MM.1S (cell line): ENCODE results near the gene B4GALNT1.
"Not testable (repeated sequence)": the region's sequence is repeated elsewhere in the genome, so short reads cannot be mapped to it uniquely, and the experiment has no call there.

ENCODE experiments used
- DNase-seq: peaks from one replicate; pipeline ENCODE4 v3.0.0-alpha.2; 2015
- H2AFZ ChIP-seq: fragments of 300-600 bp; sonication (generic); 2 replicates; pipeline ENCODE4 v1.6.0; 2016; ENCODE audit warnings: antibody characterized with exemption, low read length
- H3F3A ChIP-seq: fragments of 300-600 bp; sonication (generic); 2 replicates; pipeline ENCODE4 v1.6.1; 2016; ENCODE audit warnings: mild to moderate bottlenecking, antibody characterized with exemption, low read length, moderate library complexity, mixed read lengths; ENCODE audit not compliant: insufficient read depth
- H3K27ac ChIP-seq: fragments of 300-600 bp; sonication (generic); 2 replicates; pipeline ENCODE4 v1.5.1; 2016; ENCODE audit warnings: mild to moderate bottlenecking, low read length
- H3K27me3 ChIP-seq: fragments of 300-600 bp; sonication (generic); replicated peaks from 2 replicates; pipeline ENCODE4 v1.6.0; 2016; ENCODE audit warnings: low read length; ENCODE audit not compliant: insufficient read depth
- H3K36me3 ChIP-seq: fragments of 300-600 bp; sonication (generic); replicated peaks from 2 replicates; pipeline ENCODE4 v1.6.1; 2016; ENCODE audit warnings: mild to moderate bottlenecking, low read length, mixed read lengths; ENCODE audit not compliant: insufficient read depth
- H3K4me1 ChIP-seq: fragments of 300-600 bp; sonication (generic); 2 replicates; pipeline ENCODE4 v1.6.1; 2016; ENCODE audit warnings: low read length, mixed read lengths
- H3K4me2 ChIP-seq: fragments of 300-600 bp; sonication (generic); 2 replicates; pipeline ENCODE4 v1.6.0; 2016; ENCODE audit warnings: low read depth, low read length
- H3K4me3 ChIP-seq: fragments of 300-600 bp; sonication (generic); 2 replicates; pipeline ENCODE4 v1.5.1; 2016; ENCODE audit warnings: low read length, mixed read lengths
- H3K79me2 ChIP-seq: fragments of 300-600 bp; sonication (generic); 2 replicates; pipeline ENCODE4 v1.6.1; 2016; ENCODE audit warnings: mixed run types, low read length, mixed read lengths
- H3K9ac ChIP-seq: fragments of 300-600 bp; sonication (generic); 2 replicates; pipeline ENCODE4 v1.6.1; 2016; ENCODE audit warnings: low read length, mixed read lengths
- H3K9me2 ChIP-seq: fragments of 300-600 bp; sonication (generic); replicated peaks from 2 replicates; pipeline ENCODE4 v1.6.1; 2016; ENCODE audit warnings: mild to moderate bottlenecking, low read length, mixed read lengths; ENCODE audit not compliant: insufficient read depth
- H3K9me3 ChIP-seq: fragments of 300-600 bp; sonication (generic); replicated peaks from 2 replicates; pipeline ENCODE4 v1.6.1; 2016; ENCODE audit warnings: mild to moderate bottlenecking, low read length, mixed read lengths; ENCODE audit not compliant: insufficient read depth
- H4K20me1 ChIP-seq: fragments of 300-600 bp; sonication (generic); 2 replicates; pipeline ENCODE4 v1.6.1; 2016; ENCODE audit warnings: mild to moderate bottlenecking, low read length, moderate library complexity, mixed read lengths; ENCODE audit not compliant: insufficient read depth
- EZH2 ChIP-seq: fragments of 300-600 bp; sonication (generic); optimal IDR thresholded peaks from 2 replicates; pipeline ENCODE3; 2017; ENCODE audit warnings: low read depth, mild to moderate bottlenecking, antibody characterized with exemption, low read length, mixed read lengths
- EZH2phosphoT487 ChIP-seq: fragments of 300-600 bp; sonication (generic); IDR thresholded peaks from 2 replicates; pipeline ENCODE4 v1.6.1; 2018; ENCODE audit warnings: antibody characterized with exemption, low read length
- TF ChIP-seq, protein P1 (sequence below): fragments of 300-600 bp; sonication (generic); IDR thresholded peaks from 2 replicates; pipeline ENCODE4 v1.5.1; 2016; ENCODE audit warnings: antibody characterized with exemption, low read length, mixed read lengths

The B4GALNT1 gene

DNA sequence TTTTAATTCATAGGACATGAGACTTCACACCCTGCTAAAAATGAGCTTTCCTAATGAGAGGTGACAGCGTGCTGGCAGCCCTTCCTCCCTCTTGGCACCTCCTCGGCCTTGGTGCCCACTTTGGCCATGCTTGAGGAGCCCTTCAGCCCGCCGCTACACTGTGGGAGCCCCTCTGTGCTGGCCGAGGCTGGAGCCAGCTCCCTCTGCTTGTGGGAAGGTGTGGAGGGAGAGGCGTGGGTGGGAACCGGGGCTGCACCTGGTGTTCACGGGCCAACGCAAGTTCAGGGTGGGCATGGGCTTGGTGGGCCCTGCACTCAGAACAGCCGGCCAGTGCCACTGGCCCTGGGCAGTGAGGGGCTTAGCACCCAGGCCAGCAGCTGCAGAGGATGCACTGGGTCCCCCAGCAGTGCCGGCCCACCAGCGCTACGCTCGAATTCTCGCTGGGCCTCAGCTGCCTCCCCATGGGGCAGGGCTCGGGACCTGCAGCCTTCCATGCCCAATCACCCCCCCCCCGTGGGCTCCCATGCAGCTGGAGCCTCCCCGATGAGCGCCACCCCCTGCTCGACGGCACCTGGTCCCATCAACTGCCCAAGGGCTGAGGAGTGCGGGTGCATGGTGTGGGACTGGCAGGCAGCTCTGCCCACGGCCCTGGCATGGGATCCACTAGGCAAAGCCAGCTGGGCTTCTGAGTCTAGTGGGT lies 22.7 kb upstream of the B4GALNT1 start:
- H3K4me1 ChIP-seq: no peaks in the 10 kb centered on the region
- no peaks in the 10 kb centered on the region for H3K27me3 ChIP-seq
- TF ChIP-seq EZH2phosphoT487: no peak
- TF ChIP-seq, protein P1, sequence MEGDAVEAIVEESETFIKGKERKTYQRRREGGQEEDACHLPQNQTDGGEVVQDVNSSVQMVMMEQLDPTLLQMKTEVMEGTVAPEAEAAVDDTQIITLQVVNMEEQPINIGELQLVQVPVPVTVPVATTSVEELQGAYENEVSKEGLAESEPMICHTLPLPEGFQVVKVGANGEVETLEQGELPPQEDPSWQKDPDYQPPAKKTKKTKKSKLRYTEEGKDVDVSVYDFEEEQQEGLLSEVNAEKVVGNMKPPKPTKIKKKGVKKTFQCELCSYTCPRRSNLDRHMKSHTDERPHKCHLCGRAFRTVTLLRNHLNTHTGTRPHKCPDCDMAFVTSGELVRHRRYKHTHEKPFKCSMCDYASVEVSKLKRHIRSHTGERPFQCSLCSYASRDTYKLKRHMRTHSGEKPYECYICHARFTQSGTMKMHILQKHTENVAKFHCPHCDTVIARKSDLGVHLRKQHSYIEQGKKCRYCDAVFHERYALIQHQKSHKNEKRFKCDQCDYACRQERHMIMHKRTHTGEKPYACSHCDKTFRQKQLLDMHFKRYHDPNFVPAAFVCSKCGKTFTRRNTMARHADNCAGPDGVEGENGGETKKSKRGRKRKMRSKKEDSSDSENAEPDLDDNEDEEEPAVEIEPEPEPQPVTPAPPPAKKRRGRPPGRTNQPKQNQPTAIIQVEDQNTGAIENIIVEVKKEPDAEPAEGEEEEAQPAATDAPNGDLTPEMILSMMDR: no peak
- TF ChIP-seq EZH2: no peak
- no peak overlapping the region for H3K4me3 ChIP-seq
- no peaks in the 10 kb centered on the region for H3F3A ChIP-seq
- H3K4me2 ChIP-seq: no peak overlapping the region
- H3K36me3 ChIP-seq: no peaks in the 10 kb centered on the region
- no peaks in the 10 kb centered on the region for H3K9me2 ChIP-seq
- H3K27ac ChIP-seq: no peak overlapping the region
- H3K79me2 ChIP-seq: no peaks in the 10 kb centered on the region
- no peaks in the 10 kb centered on the region for H3K9me3 ChIP-seq
- no peak overlapping the region for H3K9ac ChIP-seq
- no peak overlapping the region for H2AFZ ChIP-seq
- no peak for DNase-seq
- no peaks in the 10 kb centered on the region for H4K20me1 ChIP-seq

DNA sequence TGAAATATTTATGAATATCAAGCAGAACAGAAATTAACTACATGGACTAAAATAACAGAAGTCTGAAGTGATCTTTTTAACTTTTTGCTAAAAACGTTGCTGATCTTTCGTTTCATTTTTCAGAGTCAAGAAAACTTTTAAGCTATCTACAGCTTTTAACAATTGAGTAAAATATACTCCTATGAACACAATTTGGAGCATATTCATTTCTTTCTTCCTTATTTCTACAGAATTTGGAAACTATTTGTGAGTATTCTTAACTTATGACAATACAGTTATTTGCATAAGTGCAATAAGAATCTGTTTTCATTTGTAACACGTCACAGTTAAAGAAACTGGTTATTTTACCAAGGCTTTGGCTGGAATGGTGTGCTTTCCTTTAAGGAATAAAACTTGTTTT lies 21.0 kb upstream of the B4GALNT1 start:
- Histone ChIP-seq H3K9me2 (no peaks in the 10 kb centered on the region), H3K27ac (no peak overlapping the region), H3K36me3 (no peaks in the 10 kb centered on the region), H3K4me3 (no peak overlapping the region), H3K9ac (no peak overlapping the region), H3K4me2 (no peak overlapping the region), H3F3A (no peaks in the 10 kb centered on the region), H3K9me3 (no peaks in the 10 kb centered on the region), H3K4me1 (no peaks in the 10 kb centered on the region), H3K79me2 (no peaks in the 10 kb centered on the region), H2AFZ (no peak overlapping the region), H4K20me1 (no peaks in the 10 kb centered on the region), H3K27me3 (no peaks in the 10 kb centered on the region)
- no peak for DNase-seq
- no peak for TF ChIP-seq EZH2

DNA sequence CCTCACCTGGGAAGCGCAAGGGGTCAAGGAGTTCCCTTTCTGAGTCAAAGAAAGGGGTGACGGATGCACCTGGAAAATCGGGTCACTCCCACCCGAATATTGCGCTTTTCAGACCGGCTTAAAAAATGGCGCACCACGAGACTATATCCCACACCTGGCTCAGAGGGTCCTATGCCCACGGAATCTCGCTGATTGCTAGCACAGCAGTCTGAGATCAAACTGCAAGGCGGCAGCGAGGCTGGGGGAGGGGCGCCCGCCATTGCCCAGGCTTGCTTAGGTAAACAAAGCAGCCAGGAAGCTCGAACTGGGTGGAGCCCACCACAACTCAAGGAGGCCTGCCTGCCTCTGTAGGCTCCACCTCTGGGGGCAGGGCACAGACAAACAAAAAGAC lies 13.7 kb upstream of the B4GALNT1 start:
- H3K36me3 ChIP-seq, H3K9me3 ChIP-seq, H3K27me3 ChIP-seq, H3K4me3 ChIP-seq, H3K4me1 ChIP-seq, H3K27ac ChIP-seq, H4K20me1 ChIP-seq, H3K9ac ChIP-seq, DNase-seq, H3K9me2 ChIP-seq, H2AFZ ChIP-seq, H3K79me2 ChIP-seq, H3K4me2 ChIP-seq, H3F3A ChIP-seq: not testable (repeated sequence)

DNA sequence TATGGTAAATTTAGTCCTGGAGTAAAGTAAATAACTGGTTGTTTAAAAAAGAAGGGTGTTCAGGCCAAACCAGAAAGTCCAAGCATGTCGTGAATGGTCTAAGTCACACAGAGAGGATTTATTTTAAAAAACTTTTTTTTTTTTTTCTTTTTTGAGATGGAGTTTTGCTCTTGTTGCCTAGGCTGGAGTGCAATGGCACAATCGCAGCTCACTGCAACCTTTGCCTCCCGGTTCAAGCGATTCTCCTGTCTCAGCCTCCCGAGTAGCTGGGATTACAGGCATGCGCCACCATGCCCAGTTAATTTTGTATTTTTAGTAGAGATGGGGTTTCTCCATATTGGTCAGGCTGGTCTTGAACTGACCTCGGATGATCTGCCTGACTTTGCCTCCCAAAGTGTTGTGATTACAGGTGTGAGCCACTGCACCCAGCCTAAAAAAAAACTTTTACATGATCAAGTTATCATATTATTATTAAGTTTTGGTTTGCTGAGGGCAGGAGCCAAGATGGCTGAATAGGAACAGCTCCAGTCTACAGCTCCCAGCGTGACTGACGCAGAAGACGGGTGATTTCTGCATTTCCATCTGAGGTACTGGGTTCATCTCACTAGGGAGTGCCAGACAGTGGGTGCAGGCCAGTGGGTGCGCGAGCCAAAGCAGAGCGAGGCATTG lies 13.1 kb upstream of the B4GALNT1 start:
- DNase-seq, H4K20me1 ChIP-seq, H3K79me2 ChIP-seq, H3K27me3 ChIP-seq, H2AFZ ChIP-seq, H3K4me2 ChIP-seq, H3K4me1 ChIP-seq, H3K9me3 ChIP-seq, H3K36me3 ChIP-seq, H3F3A ChIP-seq, H3K27ac ChIP-seq, H3K4me3 ChIP-seq, H3K9ac ChIP-seq, H3K9me2 ChIP-seq: not testable (repeated sequence)
